ENCODE results near the gene CNTN4.

CNTN4 gene

GRCh38 chr3:2476996-2477395 lies 378.3 kb downstream of the CNTN4 start:
- no peak overlapping the region for H3K4me2 ChIP-seq (ENCODE audit: insufficient read depth, low read length)
- H3K27ac ChIP-seq (ENCODE audit: low read length): no peak overlapping the region
- H3K27me3 ChIP-seq (ENCODE audit: insufficient read depth, low read length, poor library complexity): no peaks in the 10 kb centered on the region
- H3K4me1 ChIP-seq (ENCODE audit: insufficient read depth, low read length): no peaks in the 10 kb centered on the region
- no peaks in the 10 kb centered on the region for H3K9me3 ChIP-seq (ENCODE audit: insufficient read depth, low read length, severe bottlenecking)
- no peaks in the 10 kb centered on the region for H3K36me3 ChIP-seq (ENCODE audit: insufficient read depth, low read length)
- H3K9ac ChIP-seq (ENCODE audit: low read depth, low read length): no peak overlapping the region
- DNase-seq (no peak), ATAC-seq (ENCODE audit: insufficient read depth, low read depth) (no peak)
- no peak overlapping the region for H3K4me3 ChIP-seq (ENCODE audit: low read depth in 1 of 2, low read length in 2 of 2)
- H3K79me2 ChIP-seq (ENCODE audit: insufficient read depth, low read length): no peaks in the 10 kb centered on the region
- TF ChIP-seq EZH2 (IDR thresholded peaks at IDR 0.05; ENCODE audit: borderline replicate concordance, low read depth, low read length, severe bottlenecking) (no peak), CTCF (IDR thresholded peaks at IDR 0.05; ENCODE audit: borderline replicate concordance, extremely low read depth, low read length, poor library complexity, severe bottlenecking) (no peak)
- H4K20me1 ChIP-seq (ENCODE audit: insufficient read depth, low read length): no peaks in the 10 kb centered on the region
- H2AFZ ChIP-seq (ENCODE audit: low read depth, low read length): no peak overlapping the region

GRCh38 chr3:2477620-2478019 lies 379.0 kb downstream of the CNTN4 start:
- Histone ChIP-seq H3K4me3 (ENCODE audit: low read depth in 1 of 2, low read length in 2 of 2) (no peak overlapping the region), H3K4me2 (ENCODE audit: insufficient read depth, low read length) (no peak overlapping the region), H2AFZ (ENCODE audit: low read depth, low read length) (no peak overlapping the region), H4K20me1 (ENCODE audit: insufficient read depth, low read length) (no peaks in the 10 kb centered on the region), H3K27me3 (ENCODE audit: insufficient read depth, low read length, poor library complexity) (no peaks in the 10 kb centered on the region), H3K9ac (ENCODE audit: low read depth, low read length) (no peak overlapping the region), H3K36me3 (ENCODE audit: insufficient read depth, low read length) (no peaks in the 10 kb centered on the region), H3K9me3 (ENCODE audit: insufficient read depth, low read length, severe bottlenecking) (no peaks in the 10 kb centered on the region), H3K79me2 (ENCODE audit: insufficient read depth, low read length) (no peaks in the 10 kb centered on the region), H3K27ac (ENCODE audit: low read length) (no peak overlapping the region), H3K4me1 (ENCODE audit: insufficient read depth, low read length) (no peaks in the 10 kb centered on the region)
- TF ChIP-seq CTCF (IDR thresholded peaks at IDR 0.05; ENCODE audit: borderline replicate concordance, extremely low read depth, low read length, poor library complexity, severe bottlenecking) (no peak), EZH2 (IDR thresholded peaks at IDR 0.05; ENCODE audit: borderline replicate concordance, low read depth, low read length, severe bottlenecking) (no peak)
- ATAC-seq (ENCODE audit: insufficient read depth, low read depth) (no peak), DNase-seq (no peak)

- no peak for DNase-seq
- Histone ChIP-seq H3K9ac (ENCODE audit: low read depth, low read length) (no peak overlapping the region), H3K79me2 (ENCODE audit: insufficient read depth, low read length) (no peaks in the 10 kb centered on the region), H3K4me3 (ENCODE audit: low read depth in 1 of 2, low read length in 2 of 2) (no peak overlapping the region), H3K27ac (ENCODE audit: low read length) (no peak overlapping the region), H3K36me3 (ENCODE audit: insufficient read depth, low read length) (no peaks in the 10 kb centered on the region), H2AFZ (ENCODE audit: low read depth, low read length) (no peak overlapping the region), H3K27me3 (ENCODE audit: insufficient read depth, low read length, poor library complexity) (no peaks in the 10 kb centered on the region), H3K9me3 (ENCODE audit: insufficient read depth, low read length, severe bottlenecking) (no peaks in the 10 kb centered on the region), H3K4me1 (ENCODE audit: insufficient read depth, low read length) (no peaks in the 10 kb centered on the region), H4K20me1 (ENCODE audit: insufficient read depth, low read length) (no peaks in the 10 kb centered on the region), H3K4me2 (ENCODE audit: insufficient read depth, low read length) (no peak overlapping the region)
- TF ChIP-seq CTCF (IDR thresholded peaks at IDR 0.05; ENCODE audit: borderline replicate concordance, extremely low read depth, low read length, poor library complexity, severe bottlenecking): no peak
- ATAC-seq (ENCODE audit: insufficient read depth, low read depth): no peak
Measured at GRCh38 chr3:2484162-2485026, 385.7 kb downstream of the CNTN4 start.

Measured in DND-41 (cell line).